GM12873 (cell line): ENCODE measurements around the gene DDB1.

Experiments used
- TF ChIP-seq, protein P1 (sequence below): IDR thresholded peaks from 2 replicates; pipeline ENCODE4 v1.5.1; 2012; ENCODE audit warnings: low read depth, mild to moderate bottlenecking, moderate library complexity, low read length, control low read depth; ENCODE audit not compliant: insufficient read depth; ENCODE audit errors: missing control alignments

Gene DDB1

DNA sequence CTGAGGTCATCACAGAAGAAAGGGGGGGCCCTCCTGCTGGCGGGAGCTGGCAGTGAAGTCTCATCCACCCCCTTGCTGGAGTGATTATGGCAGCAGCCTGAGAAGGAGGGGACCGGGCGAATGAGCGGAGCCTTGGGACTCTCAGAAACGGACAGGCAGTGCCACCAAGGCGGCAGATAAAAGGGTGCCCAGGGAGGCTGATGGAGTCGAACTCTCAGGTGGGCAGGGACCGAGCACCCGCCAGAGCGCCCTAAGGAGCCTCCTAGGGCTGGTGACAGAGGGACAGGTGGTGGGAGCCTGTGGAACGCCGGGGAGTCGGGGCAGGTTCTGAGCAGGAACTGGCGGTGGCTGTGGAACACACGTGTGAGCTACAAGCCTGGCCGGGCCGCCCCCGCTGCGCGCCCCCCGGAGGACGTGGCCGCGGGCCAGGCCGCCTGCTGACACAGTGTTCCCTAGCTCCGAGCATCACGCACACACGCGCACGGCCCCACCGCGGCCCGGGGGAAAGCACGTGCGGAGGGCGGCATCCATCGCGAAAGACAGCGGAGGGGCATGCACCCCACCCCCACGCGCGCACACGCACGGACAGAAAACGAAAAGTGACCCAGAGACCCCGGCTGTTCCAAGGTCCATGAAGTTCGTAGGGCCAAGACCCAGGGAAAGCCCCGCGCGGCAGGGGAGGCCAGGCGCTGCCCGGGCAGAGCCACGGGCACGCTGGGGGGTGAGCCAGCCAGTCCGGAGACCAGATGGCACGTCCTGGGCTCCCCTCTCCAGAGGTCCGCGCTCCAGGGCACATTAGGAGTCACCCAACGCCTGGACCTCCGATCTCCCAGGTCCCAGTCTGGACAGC is 38.8 kb downstream of the DDB1 start:
- TF ChIP-seq, protein P1, sequence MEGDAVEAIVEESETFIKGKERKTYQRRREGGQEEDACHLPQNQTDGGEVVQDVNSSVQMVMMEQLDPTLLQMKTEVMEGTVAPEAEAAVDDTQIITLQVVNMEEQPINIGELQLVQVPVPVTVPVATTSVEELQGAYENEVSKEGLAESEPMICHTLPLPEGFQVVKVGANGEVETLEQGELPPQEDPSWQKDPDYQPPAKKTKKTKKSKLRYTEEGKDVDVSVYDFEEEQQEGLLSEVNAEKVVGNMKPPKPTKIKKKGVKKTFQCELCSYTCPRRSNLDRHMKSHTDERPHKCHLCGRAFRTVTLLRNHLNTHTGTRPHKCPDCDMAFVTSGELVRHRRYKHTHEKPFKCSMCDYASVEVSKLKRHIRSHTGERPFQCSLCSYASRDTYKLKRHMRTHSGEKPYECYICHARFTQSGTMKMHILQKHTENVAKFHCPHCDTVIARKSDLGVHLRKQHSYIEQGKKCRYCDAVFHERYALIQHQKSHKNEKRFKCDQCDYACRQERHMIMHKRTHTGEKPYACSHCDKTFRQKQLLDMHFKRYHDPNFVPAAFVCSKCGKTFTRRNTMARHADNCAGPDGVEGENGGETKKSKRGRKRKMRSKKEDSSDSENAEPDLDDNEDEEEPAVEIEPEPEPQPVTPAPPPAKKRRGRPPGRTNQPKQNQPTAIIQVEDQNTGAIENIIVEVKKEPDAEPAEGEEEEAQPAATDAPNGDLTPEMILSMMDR = peak; percentile 33

GRCh38 chr11:61292356-61292755 is 40.5 kb downstream of the DDB1 start:
- TF ChIP-seq, protein P1 = no peak

GRCh38 chr11:61290905-61291690 is 41.8 kb downstream of the DDB1 start:
- TF ChIP-seq, protein P1 = peak; percentile 45

- TF ChIP-seq, protein P1 = no peak
These were observed 45.4 kb downstream of the DDB1 start for GRCh38 chr11:61287338-61287977.

- TF ChIP-seq, protein P1 = no peak
These were observed 49.3 kb downstream of the DDB1 start for GRCh38 chr11:61283613-61284012.

DNA sequence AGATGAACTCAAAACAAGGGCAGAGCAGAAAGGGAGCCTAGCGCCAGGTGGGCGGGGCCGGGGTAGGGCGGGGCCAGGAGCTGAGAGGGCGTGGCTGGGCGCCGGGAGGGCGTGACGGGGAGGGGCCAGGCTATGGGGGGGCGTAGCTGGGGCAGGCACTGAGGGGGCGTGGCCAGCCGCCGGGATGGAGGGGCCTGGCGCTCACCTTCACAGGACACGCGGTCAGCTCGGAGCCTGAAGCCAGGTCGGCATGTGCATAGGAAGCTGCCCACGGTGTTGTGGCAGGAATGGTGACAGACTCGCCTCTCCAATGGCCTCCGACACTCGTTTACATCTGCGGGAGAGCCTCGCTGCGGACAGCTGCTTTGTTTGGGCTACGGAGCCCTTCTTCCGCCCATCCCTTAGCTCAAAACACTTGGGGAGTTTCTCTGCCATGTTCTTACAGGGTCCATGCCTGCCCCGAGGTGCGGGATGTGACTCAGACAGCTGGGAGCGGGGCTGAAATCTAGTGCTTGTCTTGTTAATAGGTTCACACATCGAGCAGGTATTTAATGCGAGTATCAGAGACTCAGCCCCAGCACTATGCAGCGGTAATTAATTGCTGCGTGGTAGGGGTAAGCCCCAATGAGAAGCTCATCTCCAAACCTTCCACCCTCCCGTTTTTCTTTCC is 51.2 kb downstream of the DDB1 start:
- TF ChIP-seq, protein P1 = no peak
